Chondrocyte (in vitro differentiated cells): ENCODE results near the gene MYRIP. TPM values are rescaled to one million over a fixed set of nuclear protein-coding genes. Genes with fewer than 3 reads are reported as not detected.

ENCODE experiments used
- DNase-seq: peaks from one replicate; pipeline ENCODE4 v3.0.0; 2021; ENCODE audit warnings: mixed read lengths, low spot score
- H3K27ac Mint-ChIP-seq: one replicate; pipeline ENCODE4 v1.8.0; 2021; ENCODE audit warnings: mild to moderate bottlenecking, moderate library complexity, mixed read lengths; ENCODE audit not compliant: unreplicated experiment
- H3K27me3 Mint-ChIP-seq: 2 replicates; pipeline ENCODE4 v1.8.0; 2021; ENCODE audit warnings: low read depth, mixed read lengths
- H3K36me3 Mint-ChIP-seq: 2 replicates; pipeline ENCODE4 v1.8.0; 2021; ENCODE audit warnings: low read depth, mixed read lengths
- H3K4me1 Mint-ChIP-seq: 2 replicates; pipeline ENCODE4 v1.8.0; 2021; ENCODE audit warnings: low read depth, mild to moderate bottlenecking, mixed read lengths
- H3K4me3 Mint-ChIP-seq: one replicate; pipeline ENCODE4 v1.8.0; 2021; ENCODE audit warnings: mild to moderate bottlenecking, moderate library complexity, mixed read lengths; ENCODE audit not compliant: unreplicated experiment
- H3K9me3 Mint-ChIP-seq: 2 replicates; pipeline ENCODE4 v1.8.0; 2021; ENCODE audit warnings: low read depth, mixed read lengths
- CTCF ChIP-seq: fragments of 200-600 bp; sonication (generic); IDR thresholded peaks from 2 replicates; pipeline ENCODE4 v1.5.0; 2021; ENCODE audit warnings: antibody characterized with exemption, mild to moderate bottlenecking, moderate library complexity
- total RNA-seq: library from RNA; stranded (reverse); gene quantifications from 3 replicates; pipeline ENCODE4 v1.2.1, GENCODE V29; 2021

The MYRIP gene
- total RNA-seq, 1 donor from 2014 or later = 0.12 TPM

- peaks cover 13% of the 10 kb centered on the region for H3K9me3 Mint-ChIP-seq
- DNase-seq = no peak
- peak overlapping the region; percentile 93 for H3K27ac Mint-ChIP-seq
- no peaks in the 10 kb centered on the region for H3K27me3 Mint-ChIP-seq
- peaks cover 7% of the 10 kb centered on the region for H3K36me3 Mint-ChIP-seq
- no peak overlapping the region for H3K4me3 Mint-ChIP-seq
- TF ChIP-seq CTCF = no peak
- H3K4me1 Mint-ChIP-seq = peaks cover 40% of the 10 kb centered on the region
Measured at GRCh38 chr3:40054568-40055222, 245.3 kb downstream of the MYRIP start.

GRCh38 chr3:40055361-40055760 is 246.0 kb downstream of the MYRIP start:
- no peak for TF ChIP-seq CTCF
- H3K36me3 Mint-ChIP-seq = peaks cover 5% of the 10 kb centered on the region
- H3K4me1 Mint-ChIP-seq = peaks cover 40% of the 10 kb centered on the region
- H3K4me3 Mint-ChIP-seq = no peak overlapping the region
- H3K27me3 Mint-ChIP-seq = no peaks in the 10 kb centered on the region
- peaks cover 9% of the 10 kb centered on the region for H3K9me3 Mint-ChIP-seq
- DNase-seq = no peak
- peak overlapping the region; percentile 93 for H3K27ac Mint-ChIP-seq

- Mint-ChIP-seq H3K27me3 (no peaks in the 10 kb centered on the region), H3K36me3 (peaks cover 2% of the 10 kb centered on the region), H3K4me1 (peaks cover 40% of the 10 kb centered on the region), H3K27ac (peak overlapping the region; percentile 68), H3K4me3 (no peak overlapping the region), H3K9me3 (peaks cover 3% of the 10 kb centered on the region)
- no peak for DNase-seq
- TF ChIP-seq CTCF = no peak
Measured at GRCh38 chr3:40055956-40056355, 246.5 kb downstream of the MYRIP start.

GRCh38 chr3:40057077-40057476 is 247.7 kb downstream of the MYRIP start:
- Mint-ChIP-seq H3K27ac (no peak overlapping the region), H3K36me3 (peaks cover 2% of the 10 kb centered on the region), H3K4me3 (no peak overlapping the region), H3K9me3 (peaks cover 4% of the 10 kb centered on the region), H3K27me3 (no peaks in the 10 kb centered on the region), H3K4me1 (peaks cover 40% of the 10 kb centered on the region)
- no peak for TF ChIP-seq CTCF
- DNase-seq = no peak

- peaks cover 40% of the 10 kb centered on the region for H3K4me1 Mint-ChIP-seq
- DNase-seq = no peak
- no peak overlapping the region for H3K4me3 Mint-ChIP-seq
- peaks cover 4% of the 10 kb centered on the region for H3K9me3 Mint-ChIP-seq
- peaks cover 2% of the 10 kb centered on the region for H3K36me3 Mint-ChIP-seq
- H3K27me3 Mint-ChIP-seq = no peaks in the 10 kb centered on the region
- H3K27ac Mint-ChIP-seq = no peak overlapping the region
- no peak for TF ChIP-seq CTCF
Measured at GRCh38 chr3:40057786-40058185, 248.4 kb downstream of the MYRIP start.
